ENCODE data around the gene NEMP2.
"Not testable (repeated sequence)": the region's sequence is repeated elsewhere in the genome, so short reads cannot be mapped to it uniquely, and the experiment has no call there.

The NEMP2 gene

DNA sequence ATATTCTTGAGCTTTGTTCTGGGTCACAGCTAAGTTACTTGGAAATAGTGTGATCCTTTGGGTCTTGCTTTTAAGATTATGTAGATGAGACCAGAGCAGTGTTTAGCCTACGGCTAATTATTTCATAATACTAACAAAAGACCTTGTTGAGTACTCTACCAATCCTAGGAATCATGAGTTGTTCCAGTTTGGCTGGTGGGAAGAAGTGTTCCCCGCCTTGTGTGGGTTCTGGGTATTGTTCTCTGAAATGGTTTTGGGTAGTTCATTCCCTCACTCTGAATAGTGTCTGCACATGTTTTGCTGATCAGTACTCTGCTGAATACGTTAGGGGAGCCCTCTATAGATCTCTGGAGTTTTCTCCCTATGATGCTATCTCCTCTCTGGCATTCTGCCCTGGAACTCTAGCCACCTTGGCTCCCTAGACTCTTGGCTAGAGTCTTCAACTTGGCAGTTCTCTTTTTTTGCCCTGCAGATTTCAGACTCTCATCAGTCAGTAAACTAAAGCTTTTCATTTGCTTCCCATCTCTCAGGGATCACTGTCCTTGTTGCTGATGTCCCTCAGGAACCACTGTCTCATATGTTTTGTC lies 48.4 kb downstream of the NEMP2 start:
- peak; percentile 21 for DNase-seq

DNA sequence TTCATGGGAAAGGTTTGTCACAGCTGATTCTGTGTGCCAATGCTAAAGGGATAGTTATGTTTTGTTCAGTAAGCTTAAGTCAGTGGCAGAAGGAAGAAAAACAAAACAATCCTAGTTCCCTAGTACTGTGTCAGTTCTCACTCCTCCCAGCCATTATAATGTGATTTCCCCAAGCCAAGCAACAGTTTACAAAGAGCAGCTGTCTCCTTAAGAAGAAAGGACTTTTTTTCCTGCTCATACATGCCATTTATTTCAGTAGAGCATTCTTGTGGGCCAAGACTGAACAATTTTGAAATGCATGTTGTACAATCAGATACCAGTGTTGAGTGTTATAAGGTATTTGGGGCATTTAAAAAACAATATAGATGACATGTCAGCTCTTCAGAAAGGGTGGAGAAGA lies 52.1 kb downstream of the NEMP2 start:
- peak; percentile 14 for DNase-seq

DNA sequence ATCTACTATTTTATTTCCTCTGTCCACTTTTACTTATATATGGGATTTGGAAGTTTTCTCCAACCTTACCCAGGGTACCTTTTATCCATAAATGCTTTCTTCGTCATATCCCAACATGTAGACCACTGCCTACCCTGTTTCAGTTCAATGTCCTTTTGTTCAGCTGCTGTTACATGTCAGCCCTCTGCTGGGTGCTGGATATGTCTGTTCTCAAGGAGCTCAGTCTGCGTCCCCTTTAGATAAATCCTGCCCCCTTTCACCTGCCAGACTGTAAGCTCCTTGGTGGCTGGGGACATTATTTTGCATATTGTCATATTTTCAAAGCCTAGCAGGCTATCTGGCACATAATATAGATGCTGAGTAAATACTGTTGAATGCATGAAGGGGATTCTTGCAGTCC lies 53.2 kb downstream of the NEMP2 start:
- DNase-seq: peak; percentile 60

DNA sequence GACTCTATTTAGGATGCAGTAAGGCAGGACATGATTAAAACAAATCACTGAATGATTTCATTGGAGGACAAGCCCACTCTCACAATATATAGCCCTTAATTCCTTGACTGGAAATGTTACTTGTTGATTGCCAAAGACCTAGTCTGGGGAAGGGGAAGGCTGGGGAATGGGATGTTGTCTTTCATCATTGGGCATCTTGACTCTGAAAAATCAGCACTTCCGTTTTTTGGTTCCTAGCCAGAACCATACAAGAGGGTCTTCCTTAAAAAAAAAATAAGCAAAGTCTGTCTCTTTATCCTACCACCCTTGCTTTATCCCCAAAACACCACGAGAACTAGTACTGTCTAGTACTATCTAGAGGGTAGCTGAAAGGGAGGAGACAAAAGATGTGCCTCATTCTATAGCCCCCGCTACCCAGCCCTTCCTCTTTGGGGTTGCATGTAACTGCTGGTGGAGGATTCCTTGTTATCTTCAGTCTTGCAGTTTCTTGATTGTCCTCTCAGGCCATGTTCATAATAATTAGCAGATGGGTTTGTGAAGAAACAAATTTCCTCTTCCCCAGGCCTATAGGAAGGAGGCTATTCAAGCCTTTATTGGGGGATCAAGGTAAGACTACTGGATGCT lies 55.8 kb downstream of the NEMP2 start:
- DNase-seq: no peak

DNA sequence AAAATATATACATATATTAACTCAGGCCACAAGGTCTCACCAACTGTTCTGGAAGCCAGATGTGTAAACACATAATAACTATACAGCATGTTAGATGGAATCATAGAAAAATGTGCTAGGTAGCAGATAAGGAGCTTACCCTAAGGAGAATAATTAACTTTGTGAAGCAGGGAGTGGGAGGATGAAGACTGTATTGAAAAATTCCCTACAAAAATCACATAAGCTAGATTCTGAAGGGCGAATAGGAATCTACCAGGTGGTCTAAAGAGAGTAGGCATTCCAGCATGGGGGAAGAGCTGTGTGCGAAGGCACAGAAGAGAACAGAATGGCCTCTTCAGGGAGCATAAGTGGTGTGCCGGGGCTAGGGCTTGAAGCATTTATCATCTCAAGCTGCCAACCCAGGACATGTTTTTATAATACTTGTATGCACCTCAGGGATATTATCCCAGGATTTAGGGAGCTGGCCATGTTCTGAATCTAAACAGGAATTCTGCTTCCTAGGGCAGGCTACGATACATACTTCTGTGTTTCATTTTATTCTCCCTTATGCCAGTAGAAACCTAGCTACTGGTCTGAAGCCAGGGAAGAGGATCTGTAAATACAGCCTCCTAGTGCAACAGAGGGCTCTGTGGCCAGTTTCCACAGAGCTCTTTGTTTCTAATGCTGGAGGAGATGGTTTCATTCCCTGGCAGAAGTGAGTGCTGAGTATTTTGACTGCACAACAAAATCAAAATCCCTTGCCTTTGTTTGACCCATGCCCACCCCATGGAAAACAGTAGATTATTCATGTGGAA lies 56.7 kb downstream of the NEMP2 start:
- peak; percentile 77 for DNase-seq

DNA sequence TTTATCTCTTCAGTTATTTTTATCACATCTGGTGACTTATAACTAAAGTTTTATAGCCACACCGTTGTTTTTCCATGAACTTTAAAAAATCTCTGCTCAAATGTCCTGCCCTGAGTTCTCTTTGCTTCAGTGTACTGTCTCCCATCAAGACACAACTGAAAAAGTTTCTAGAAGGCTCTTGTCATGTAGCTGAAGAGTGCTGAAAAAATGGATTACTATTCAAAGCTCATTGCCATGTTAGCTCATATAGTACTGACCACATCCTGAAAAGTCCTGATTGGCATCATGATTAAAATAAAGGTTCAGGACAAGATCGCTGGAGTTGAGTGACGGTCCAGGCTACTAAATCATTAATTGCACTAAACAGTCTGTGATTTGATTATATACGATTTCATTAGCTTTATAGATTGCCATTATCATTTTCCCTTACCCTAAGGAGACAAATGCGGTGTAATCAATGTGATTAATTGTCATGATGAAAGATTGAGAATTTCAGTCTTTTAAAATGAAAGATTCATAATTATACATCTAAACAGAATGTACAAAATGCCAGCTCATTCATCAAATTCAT lies 64.2 kb downstream of the NEMP2 start:
- no peak for DNase-seq

DNA sequence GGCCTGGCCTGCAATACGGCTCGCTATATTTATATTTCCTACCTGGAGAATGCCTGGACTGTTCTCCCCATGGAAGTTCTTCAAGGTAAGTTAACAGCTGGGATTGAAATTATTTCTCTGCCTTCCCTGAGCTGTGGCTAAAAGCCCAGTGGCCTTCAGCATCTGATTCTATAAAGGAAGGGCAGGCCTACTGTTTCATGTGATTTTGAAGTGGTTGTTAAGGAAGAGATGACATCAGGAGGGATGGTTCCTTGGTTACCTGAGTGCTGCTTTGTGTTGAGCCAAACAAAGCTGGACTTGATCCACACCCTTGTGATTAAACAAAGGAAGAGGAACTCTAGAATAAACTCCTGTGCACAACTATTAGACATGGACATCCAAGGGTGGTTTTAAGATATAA lies 64.8 kb downstream of the NEMP2 start:
- DNase-seq: no peak

DNA sequence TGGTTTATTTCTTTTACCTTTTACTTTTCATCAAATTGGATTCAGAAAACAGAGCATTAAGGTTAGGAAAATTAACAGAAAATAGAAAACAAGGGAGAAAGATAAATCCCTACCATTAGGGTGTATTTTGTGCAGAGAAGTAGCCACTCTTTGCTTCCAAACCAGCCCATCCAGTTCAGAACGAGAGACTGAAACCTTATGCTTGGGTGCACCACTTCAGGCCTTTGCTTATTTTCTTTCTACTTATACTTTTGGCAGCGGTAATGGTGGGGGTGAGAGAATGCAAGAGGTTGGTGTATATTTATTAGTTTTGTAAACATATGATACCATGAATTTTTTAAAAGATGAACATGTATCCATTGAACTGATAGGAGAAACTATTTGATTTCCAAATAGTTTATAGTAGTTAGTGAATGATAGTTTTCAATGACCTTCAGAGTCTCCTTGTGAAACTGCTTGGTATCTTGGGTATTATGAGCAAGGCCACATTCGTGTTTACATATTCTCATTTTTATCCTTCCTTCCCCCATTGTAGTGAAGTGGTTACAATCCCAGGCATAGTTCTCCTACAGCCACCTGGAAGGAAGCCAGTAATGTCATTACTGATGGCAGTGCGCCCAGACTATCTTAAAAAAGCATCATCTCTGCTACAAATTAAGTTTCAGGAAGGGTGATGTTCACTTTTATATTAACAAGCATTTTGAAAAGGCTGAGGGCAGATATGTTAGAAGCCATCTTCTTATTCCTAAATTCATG lies 65.5 kb downstream of the NEMP2 start:
- DNase-seq: peak; percentile 75

DNA sequence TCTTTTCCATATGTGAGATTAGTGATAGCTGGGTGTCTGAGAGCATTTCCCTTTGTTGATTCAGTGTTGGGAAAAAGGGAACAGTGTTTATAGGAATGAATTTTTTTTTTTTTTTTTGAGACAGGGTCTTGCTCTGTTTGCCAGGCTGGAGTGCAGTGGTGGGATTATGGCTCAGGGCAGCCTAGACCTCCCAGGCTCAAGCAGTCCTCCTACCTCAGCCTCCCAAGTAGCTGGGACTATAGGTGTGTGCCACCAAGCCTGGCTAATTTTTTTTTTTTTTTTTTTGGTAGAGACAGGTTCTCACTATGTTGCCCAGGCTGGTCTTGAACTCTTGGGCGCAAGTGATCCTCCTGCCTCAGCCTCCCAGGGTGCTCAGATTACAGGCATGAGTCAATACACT lies 66.2 kb downstream of the NEMP2 start:
- DNase-seq: not testable (repeated sequence)

DNA sequence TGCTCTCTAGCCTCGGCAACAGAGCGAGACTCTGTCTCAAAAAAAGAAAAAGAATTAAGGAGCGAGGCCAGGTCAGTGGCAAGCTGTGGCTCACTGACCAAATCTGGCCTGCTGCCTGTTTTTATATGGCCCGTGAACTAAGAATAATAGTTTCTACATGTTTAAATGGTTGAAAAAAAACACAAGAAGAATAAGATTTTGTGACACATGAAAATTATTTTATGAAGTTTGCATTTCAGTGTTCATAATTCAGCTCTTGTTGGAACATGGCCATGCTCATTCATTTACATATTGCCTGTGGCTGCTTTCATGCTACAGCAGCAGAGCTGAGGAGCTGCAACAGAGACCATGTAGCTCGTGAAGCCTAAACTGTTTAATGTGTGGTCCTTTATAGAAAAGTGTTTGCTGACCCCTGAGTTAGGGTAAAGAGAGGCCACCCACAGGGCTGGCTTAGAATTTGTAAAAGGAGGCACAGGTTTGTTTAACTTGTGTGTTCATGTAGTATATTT lies 66.9 kb downstream of the NEMP2 start:
- DNase-seq: peak; percentile 38

DNA sequence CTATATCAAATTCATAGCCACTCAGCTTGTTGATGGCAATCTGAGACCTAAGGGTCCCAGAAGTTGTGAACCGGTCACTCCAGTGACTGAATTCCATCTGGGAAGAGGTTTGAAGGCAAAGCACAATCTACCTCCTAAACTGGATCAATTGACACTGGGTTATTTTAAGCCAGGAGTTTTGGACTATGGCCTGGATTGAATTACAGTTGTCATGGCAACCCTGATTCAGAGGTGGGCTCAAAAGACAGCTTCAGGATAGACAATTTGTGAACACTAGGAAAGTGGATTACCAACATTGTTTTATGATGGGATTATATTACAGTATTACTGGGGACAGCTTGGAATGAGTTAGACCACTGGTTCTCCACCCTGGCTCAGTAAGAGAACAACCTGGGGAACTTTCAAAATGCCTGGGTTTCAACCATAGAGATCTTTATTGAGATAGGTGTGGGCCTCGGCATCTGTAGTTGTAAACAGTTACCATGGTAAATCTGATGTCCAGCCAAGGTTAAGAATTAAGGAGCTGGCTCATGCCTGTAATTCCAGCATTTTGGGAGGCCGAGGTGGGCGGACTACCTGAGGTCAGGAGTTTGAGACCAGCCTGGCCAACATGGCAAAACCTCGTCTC lies 67.6 kb downstream of the NEMP2 start:
- no peak for DNase-seq

DNA sequence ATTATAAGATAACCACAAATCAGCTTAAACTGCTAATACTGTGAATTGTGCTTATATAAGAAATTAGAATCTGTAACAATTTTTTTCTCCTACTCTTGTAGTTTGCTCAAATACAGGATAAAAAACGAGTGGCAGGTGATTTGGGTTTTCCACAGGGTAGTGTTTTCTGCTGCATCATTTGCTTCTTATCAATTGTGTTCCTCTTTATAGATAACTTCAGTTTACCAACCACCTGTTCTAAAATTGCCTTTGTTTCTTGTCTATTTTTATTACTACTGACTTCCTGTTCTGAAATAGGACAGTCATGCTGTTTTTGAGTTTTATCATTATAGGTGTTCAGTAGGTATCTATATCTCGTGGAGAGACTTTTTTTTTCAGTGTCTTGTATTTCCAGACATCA lies 69.5 kb downstream of the NEMP2 start:
- DNase-seq: no peak

DNA sequence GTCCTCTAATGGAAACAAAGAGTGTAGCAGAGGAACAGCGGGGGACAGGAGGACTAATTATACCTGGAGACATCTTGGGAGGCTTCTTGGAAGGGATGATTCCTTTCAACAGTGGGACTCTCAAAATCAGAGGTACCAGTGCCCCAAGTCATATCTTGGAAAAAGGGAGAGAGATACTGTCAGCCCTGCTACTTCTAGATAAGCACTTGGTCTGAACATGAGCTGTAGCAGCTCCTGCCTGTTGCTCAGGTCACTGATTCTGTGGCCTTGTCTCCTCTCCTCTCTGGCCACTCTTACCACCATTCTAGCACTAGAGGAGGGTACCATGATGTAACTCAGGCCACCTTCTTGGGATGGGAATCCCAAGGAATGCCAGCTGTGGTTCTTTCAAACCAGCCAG lies 71.9 kb downstream of the NEMP2 start:
- no peak for DNase-seq

DNA sequence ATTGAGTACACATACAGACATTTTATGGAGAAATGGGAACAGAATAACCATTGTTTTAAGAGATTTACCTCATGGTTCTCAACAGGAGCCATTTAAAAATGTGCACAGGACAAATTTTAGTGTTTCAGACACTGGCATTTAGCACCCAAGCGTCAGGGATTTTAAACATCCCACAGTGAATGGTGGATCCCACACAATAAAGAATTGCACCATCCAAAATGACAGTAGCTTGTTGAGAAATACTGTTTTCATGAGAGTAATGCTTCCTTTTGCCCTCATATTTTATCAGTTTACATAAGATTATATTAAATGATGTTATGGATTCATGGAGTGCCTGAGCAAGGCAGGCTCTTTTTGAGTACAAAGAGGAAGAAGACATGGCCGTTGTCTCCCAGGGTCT lies 72.3 kb downstream of the NEMP2 start:
- no peak for DNase-seq

DNA sequence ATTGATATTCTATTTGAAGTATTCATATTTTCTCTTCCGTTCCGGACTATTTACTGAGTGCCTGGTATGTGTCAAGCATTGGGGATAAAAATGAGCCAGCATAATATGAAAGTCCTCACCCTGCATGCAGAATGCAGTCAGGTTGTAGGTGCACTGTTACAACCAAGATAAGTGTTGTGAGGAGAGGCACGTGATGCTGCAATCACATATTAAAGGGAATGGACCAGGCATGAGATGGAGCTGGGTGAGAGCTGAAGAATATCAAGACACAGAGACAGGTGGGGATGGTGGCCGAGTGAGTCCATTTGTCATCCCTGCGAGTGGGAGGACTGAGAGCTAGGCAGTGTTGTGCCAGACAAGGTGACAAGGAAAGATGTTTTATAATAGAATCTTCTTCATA lies 74.0 kb downstream of the NEMP2 start:
- DNase-seq: no peak

DNA sequence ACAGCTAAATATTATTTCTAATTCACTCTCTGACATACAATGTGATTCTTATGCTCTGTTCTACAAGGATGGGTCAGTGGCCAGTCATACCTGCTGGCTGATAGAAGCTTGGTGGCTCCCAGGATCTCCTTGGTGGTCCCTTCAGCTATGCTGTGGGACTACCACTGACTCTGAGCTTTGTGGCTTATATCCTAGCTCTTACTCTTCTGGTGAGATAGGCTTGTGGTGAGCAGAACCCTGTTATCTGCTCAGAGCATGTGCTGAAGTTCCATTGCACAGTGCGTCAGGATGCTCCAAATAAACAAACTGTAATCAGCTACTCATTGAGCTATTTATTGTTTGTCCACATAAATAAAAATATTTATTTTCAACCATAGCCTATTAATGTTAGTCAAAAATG lies 74.6 kb downstream of the NEMP2 start:
- no peak for DNase-seq

DNA sequence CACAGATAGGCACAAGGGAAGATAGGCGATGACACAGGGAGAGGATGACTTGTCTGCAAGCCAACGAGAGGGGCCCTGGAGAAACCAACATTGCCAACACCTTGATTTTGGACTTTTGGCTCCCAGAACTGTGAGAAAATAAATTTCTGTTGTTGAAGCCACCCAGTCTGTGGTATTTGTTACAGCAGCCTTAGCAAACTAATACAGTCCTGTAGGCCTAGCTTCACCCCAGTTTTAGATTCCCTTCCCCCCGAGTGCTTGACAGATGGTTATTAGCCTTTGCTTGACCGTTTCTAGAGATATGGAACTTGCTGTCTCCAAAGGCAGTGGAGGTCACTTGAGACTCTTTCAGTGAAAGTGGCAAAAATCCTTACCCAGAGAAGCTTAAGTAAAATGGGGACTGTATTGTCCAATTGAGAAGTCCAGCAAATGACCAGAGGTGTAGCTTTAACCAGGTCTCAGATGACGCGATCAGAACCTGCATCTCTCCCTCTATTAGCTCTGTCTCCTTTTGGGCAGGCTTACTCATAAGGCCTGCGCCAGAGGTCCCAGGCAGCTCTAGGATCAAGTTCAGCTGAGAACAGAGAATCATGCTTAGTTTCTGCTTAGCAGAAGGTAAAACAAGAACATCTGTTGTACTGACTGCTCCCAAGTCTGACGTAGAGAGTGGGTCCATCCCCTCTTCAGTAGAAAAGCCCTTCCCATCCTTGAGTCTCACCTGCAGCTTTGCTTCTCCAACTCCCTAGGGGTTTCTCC lies 76.0 kb downstream of the NEMP2 start:
- no peak for DNase-seq

DNA sequence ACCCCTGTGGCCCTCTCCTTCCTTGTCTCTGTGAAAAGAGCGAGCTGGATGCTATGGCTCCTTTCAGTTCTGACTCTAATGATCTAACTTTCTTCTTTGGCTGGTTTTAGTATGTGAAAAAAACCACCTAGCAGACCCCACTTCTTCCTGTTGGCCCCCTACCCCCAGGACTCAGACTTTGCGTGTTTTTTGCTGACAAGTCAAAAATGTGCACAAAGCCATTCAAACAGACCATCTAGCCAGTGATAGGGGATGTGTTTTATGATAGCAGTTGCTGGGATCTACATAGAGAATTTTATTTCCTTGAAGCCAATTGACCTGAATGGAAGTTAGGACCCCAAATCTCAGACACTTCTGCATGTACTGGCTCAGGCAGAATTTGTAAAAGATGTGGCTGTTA lies 77.3 kb downstream of the NEMP2 start:
- no peak for DNase-seq

DNA sequence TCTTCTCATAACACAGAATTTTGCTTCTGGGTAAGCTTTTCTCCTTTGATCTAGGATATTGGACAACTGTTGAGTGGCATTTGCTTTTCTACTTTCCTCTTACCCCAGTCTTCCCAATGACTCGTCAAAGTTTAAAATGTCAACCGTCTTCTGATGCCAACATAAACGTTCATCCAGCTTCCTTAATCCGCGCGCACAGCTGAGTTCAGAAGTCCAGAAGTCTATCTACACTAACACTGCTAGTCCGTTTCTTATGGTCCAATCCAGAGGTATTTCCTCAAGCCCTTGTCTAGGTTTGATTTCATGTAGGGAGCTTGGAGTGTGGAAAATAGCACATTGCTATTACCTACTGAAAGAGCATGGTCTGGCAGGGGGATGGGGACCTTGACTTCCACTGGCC lies 77.7 kb downstream of the NEMP2 start:
- DNase-seq: no peak

DNA sequence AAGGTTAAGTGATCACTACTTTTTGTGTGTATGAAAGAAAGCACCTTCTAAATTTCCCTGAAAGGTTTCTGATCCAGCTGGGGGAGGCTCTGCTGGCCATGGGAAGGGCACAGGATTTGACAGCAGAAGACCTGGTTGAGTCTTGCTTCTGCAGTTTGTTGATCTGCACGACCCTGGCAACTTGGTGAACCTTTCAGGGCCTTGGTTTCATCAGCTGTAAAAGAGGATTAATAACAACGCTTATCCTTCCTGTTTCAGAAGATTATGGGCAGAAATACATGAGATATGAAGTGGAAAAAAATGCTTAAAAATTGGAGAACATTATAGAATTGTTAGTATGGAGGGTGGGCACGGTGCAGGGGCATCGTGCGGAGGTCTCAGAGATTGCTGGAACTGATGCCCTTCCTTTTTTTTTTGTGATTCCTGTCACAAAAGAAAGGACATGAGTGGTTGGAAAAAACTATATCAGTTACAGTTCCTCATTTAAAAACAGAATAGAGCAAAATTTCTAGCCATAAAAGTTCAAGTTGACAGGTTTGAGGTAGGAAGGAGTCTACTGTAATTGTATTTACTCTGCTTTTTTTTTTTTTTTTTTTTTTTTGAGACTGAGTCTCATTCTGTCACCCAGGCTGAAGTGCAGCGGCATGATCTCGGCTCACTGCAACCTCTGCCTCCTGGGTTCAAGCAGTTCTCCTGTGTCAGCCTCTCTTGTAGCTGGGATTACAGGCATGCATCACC lies 79.0 kb downstream of the NEMP2 start:
- no peak for DNase-seq

DNA sequence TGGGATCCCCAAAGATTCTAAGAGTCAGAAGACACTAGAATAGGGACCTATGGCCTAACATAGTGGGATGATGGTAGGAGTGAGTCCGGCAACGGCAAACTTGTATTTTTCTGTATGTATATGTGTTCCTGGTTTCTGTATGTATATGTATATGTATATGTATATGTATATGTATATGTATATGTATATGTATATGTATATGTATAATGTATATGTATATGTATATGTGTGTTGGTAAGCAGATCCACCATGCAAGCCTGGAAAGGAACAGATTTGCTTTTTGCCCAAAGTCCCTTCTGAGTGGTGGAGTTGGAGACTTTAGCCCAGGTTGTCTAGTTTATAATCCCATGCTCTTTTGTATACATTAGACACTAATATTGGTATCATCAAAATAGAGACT lies 79.7 kb downstream of the NEMP2 start:
- no peak for DNase-seq

Measured in midbrain (tissue), 1 donor.